H1 (cell line): Measurements from ENCODE around the gene CRNKL1. TPM values are rescaled to one million over a fixed set of nuclear protein-coding genes. Genes with fewer than 3 reads are reported as not detected.

ENCODE experiments used
- BACH1 ChIP-seq: IDR thresholded peaks from 2 replicates; pipeline ENCODE4 v1.6.1; 2012; ENCODE audit warnings: low read length, improper control_type of control experiment
- EZH2 ChIP-seq: fragments of 200-600 bp; sonication (generic); IDR thresholded peaks from 2 replicates; pipeline ENCODE4 v1.7.1; 2012; ENCODE audit warnings: low read depth, mild to moderate bottlenecking, moderate library complexity, low read length, inconsistent platforms; ENCODE audit not compliant: severe bottlenecking
- NRF1 ChIP-seq: IDR thresholded peaks from 2 replicates; pipeline ENCODE4 v1.6.1; 2011; ENCODE audit warnings: mild to moderate bottlenecking, low read depth, low read length, improper control_type of control experiment
- YY1 ChIP-seq: IDR thresholded peaks from 2 replicates; pipeline ENCODE4 v1.6.1; 2011; ENCODE audit warnings: low read depth, mild to moderate bottlenecking, low read length
- polyA plus RNA-seq, 7 experiments: library from polyadenylated mRNA; depleted of rRNA in 3 of 7; stranded (reverse) in 5 of 7; unstranded in 2 of 7; fragments of >200 nt in 5 of 7; fragments of 200-250 nt in 2 of 7; gene quantifications; 1 replicate in 5 of 7; 2 replicates in 1 of 7; 4 replicates in 1 of 7; pipeline versions ENCODE4 v1.2.1 to v1.2.3, GENCODE V29; 2011 to 2013; ENCODE audit warnings: missing spikeins in 2 of 7, mixed read lengths in 2 of 7
- total RNA-seq: library from RNA; stranded (reverse); fragmentation: NEBNext Ultra II Directional; extraction: Animal tissue kit (Norgen Biotek cat#: 25700); gene quantifications from 2 replicates; pipeline ENCODE4 v1.2.1, GENCODE V29; 2021

Gene CRNKL1
- total and polyA plus RNA-seq, 2 of the 8 experiments (the other 6 are each of a cell fraction or from before 2014, with no cell fraction given), result 4.0 to 26.5 TPM

GRCh38 chr20:20060234-20060998 is 8.2 kb upstream of the CRNKL1 start (continued):
- no peak for TF ChIP-seq NRF1
- TF ChIP-seq EZH2, result no peak
- TF ChIP-seq BACH1, result no peak
- TF ChIP-seq YY1, result no peak
